GM12864 (cell line): Measurements from ENCODE around the gene CELA2B.
"Not testable (repeated sequence)": the region's sequence is repeated elsewhere in the genome, so short reads cannot be mapped to it uniquely, and the experiment has no call there.

Source experiments
- DNase-seq: peaks from one replicate; pipeline ENCODE4 v3.0.0-alpha.2; 2011; ENCODE audit warnings: low read depth
- H3K4me3 ChIP-seq: 2 replicates; pipeline ENCODE4 v1.5.1; 2011; ENCODE audit warnings: mild to moderate bottlenecking, low read depth, low read length, control low read depth
- TF ChIP-seq, protein P1 (sequence below): IDR thresholded peaks from 2 replicates; pipeline ENCODE4 v1.5.1; 2011; ENCODE audit warnings: low read depth, mild to moderate bottlenecking, moderate library complexity, low read length, control low read depth, inconsistent platforms; ENCODE audit errors: missing control alignments

Gene CELA2B

DNA sequence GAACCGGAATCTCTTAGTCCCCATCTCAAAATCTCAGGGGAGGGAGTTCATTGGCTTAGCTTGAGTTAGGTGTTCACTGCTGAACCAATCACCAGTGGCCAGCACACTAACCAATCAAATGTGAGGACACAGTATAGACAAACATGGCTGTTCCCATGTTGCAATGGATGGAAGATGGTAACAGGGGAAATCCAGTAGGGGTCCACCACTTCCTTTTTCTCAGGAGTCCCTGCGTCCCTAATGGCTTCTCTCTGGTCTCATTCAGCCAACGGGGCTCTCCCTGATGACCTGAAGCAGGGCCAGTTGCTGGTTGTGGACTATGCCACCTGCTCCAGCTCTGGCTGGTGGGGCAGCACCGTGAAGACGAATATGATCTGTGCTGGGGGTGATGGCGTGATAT is 9.7 kb downstream of the CELA2B start:
- no peak for DNase-seq
- TF ChIP-seq, protein P1, sequence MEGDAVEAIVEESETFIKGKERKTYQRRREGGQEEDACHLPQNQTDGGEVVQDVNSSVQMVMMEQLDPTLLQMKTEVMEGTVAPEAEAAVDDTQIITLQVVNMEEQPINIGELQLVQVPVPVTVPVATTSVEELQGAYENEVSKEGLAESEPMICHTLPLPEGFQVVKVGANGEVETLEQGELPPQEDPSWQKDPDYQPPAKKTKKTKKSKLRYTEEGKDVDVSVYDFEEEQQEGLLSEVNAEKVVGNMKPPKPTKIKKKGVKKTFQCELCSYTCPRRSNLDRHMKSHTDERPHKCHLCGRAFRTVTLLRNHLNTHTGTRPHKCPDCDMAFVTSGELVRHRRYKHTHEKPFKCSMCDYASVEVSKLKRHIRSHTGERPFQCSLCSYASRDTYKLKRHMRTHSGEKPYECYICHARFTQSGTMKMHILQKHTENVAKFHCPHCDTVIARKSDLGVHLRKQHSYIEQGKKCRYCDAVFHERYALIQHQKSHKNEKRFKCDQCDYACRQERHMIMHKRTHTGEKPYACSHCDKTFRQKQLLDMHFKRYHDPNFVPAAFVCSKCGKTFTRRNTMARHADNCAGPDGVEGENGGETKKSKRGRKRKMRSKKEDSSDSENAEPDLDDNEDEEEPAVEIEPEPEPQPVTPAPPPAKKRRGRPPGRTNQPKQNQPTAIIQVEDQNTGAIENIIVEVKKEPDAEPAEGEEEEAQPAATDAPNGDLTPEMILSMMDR: no peak
- no peak overlapping the region for H3K4me3 ChIP-seq

GRCh38 chr1:15486844-15487610 is 11.1 kb downstream of the CELA2B start:
- not testable (repeated sequence) for DNase-seq, H3K4me3 ChIP-seq

GRCh38 chr1:15488371-15488770 is 12.5 kb downstream of the CELA2B start:
- DNase-seq: no peak
- H3K4me3 ChIP-seq: no peak overlapping the region
- TF ChIP-seq, protein P1: no peak

DNA sequence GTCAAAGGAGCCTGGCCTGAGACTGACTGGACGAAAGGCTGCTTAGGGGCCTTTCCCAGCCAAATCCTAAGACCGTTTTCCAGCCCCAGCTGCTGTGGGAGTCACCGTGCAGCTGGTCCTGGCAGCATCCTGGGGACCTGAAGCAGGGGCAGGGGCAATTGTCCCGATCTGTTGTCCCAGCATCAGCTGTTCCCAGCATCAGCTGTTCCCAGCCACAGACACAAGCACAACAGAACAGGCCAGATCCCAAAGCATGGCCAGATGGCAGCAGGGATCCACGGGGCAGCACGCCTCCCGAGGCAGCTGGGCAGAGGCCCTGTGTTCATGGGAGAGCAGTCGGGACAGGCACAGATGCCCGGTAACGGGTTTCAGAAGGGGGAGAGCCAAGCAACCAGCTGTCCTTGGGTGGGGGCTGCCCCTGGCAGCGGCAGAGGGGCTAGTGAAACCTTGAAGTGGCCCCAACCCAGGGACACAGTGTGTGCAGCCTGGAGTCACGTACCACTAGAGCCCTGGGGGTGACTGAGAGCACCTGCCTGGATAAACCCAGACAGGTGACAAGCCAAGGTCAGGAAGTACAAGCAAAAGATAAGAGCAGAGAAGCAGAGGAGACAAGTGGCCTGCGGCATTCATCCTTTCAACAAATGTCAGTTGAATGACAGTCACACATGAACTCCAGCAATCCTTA is 13.3 kb downstream of the CELA2B start:
- no peak overlapping the region for H3K4me3 ChIP-seq
- no peak for DNase-seq
- TF ChIP-seq, protein P1: no peak

DNA sequence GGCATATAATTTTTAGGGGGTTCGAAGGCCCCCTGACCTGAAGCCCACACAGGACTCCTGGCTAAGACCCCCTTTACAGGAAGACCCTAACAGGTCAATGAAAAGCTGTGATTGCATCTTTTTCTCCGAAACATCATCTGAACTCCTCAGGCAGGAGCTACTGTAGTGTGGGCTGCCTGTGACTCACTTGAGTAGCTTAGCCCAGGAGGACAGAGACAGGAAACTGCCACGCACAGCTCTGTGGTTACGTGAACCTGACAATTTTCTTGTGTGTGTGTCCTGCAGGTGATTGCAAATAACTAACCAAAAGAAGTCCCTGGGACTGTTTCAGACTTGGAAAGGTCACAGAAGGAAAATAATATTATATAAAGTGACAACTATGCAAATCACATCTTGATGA is 15.1 kb downstream of the CELA2B start:
- not testable (repeated sequence) for H3K4me3 ChIP-seq, DNase-seq

DNA sequence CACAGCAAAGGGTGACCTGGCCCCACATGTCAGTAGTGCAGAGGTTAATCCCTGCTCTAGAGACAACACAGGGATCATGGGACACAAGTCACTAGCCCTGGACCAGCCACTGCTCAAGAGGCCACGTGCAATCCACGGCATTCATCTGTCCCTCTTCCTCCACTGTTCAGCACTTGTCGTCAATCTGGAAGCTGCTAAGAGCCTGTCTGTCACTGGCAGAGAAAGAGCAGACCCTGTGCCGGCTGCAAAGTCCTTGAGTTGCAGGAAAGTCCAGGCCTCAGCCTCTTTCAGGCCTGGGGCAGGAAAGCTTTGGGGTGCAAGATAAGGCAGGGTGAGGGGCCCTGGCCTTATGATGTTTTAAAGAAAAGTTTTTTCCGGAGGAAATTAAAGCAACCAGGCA is 16.7 kb downstream of the CELA2B start:
- no peak overlapping the region for H3K4me3 ChIP-seq
- no peak for DNase-seq
- TF ChIP-seq, protein P1: no peak

- no peak overlapping the region for H3K4me3 ChIP-seq
- TF ChIP-seq, protein P1: no peak
- no peak for DNase-seq
These were observed 18.0 kb downstream of the CELA2B start for GRCh38 chr1:15493869-15494390.
